Measurements from ENCODE around the gene CHDH. TPM values are rescaled to one million over a fixed set of nuclear protein-coding genes. Genes with fewer than 3 reads are reported as not detected.
A peak's percentile ranks its signal among the peaks of the same experiment; 100 is the strongest.

The CHDH gene
- total and polyA plus RNA-seq, 2 donors (not counting 3 experiments of a cell fraction or from before 2014, with no cell fraction given): 0.04 to 0.06 TPM

DNA sequence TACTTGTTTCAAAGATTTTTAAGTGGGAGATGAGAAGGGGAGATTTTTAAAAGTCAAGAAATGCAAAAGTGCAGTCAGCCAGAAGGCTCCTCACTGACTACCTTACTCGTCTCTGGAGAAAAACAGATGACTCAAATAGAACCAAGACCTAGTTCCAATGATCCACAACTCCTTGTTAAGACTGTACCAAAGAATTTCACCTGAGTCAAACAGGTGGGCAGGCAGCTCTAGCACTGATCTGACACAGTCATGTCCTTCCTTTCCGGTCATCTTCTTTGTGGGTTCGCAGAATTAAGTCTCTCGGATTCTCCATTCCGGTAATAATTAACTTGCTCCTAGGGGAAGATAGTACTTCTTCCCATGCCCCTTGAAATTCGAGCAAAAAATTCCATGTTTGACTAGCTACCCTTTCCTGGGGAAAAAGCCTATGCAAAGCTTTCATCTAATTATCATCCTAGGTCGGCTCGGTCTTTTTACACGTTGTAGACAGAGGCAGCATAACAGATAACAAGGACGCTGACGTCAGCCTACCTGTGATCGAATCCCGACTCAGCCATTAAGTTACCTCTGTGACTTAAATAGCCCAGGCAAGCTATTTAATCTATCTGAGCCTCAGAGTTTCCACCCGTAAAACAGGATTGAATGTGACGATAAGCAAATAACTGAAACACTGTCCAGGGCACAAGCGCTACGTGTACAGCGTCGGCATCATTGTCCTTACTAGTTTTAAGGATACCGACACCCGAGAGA, 44.7 kb upstream of the CHDH start:
- peak overlapping the region; percentile 90 to 96 (median 91) for H3K4me3 ChIP-seq (replicated peaks in 1 of 3; ENCODE audit: insufficient read depth in 1 of 3, low read depth in 1 of 3, low read length in 3 of 3)
- H3K9me3 ChIP-seq (replicated peaks; ENCODE audit: control insufficient read depth, insufficient read depth, low read length): no peaks in the 10 kb centered on the region
- peak; percentile 53 for DNase-seq (ENCODE audit: low read depth, low spot score)
- POLR2A ChIA-PET: interaction anchor here (1.2 kb wide), 1 partner anchor 10 kb away, joined by 3 read pairs; no protein-coding TSS in a partner anchor
- peak; percentile 78 for FAIRE-seq
- CTCF ChIA-PET: interaction anchor here (1.0 to 2.3 kb wide), 3 partner anchors 8 to 61 kb away, joined by 3 to 9 read pairs (median 4); no protein-coding TSS in a partner anchor
- H3K27me3 ChIP-seq (ENCODE audit: control insufficient read depth in 2 of 2, insufficient read depth in 2 of 2, low read length in 2 of 2): peaks cover 2 to 5% of the 10 kb centered on the region in 2 experiments
- no peaks in the 10 kb centered on the region for H3K9me1 ChIP-seq (replicated peaks; ENCODE audit: control insufficient read depth, extremely low read depth, insufficient read depth, low read length)
- H3K79me2 ChIP-seq (ENCODE audit: control insufficient read depth, insufficient read depth, low read length): peaks cover 27% of the 10 kb centered on the region
- H3K4me2 ChIP-seq (ENCODE audit: insufficient read depth, low read length): peak overlapping the region; percentile 98
- peaks cover 2 to 3% of the 10 kb centered on the region in 2 experiments for H3K36me3 ChIP-seq (ENCODE audit: control insufficient read depth in 2 of 2, extremely low read depth in 1 of 2, insufficient read depth in 2 of 2, low read length in 2 of 2)
- no peak for TF ChIP-seq MYC (IDR thresholded peaks at IDR 0.05; ENCODE audit: low read depth, low read length)
- no peak for TF ChIP-seq POLR2A (IDR thresholded peaks at IDR 0.05; ENCODE audit: low read depth, low read length)
- no peak for TF ChIP-seq FOS (IDR thresholded peaks at IDR 0.05; ENCODE audit: borderline replicate concordance, insufficient read depth, low read length)
- no peak for TF ChIP-seq POLR2AphosphoS5 (IDR thresholded peaks at IDR 0.05; ENCODE audit: insufficient read depth, low read depth, low read length)
- TF ChIP-seq EZH2 (IDR thresholded peaks at IDR 0.05; ENCODE audit: borderline replicate concordance, low read depth, low read length, severe bottlenecking): no peak
- TF ChIP-seq, protein P1, sequence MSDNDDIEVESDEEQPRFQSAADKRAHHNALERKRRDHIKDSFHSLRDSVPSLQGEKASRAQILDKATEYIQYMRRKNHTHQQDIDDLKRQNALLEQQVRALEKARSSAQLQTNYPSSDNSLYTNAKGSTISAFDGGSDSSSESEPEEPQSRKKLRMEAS (IDR thresholded peaks at IDR 0.05; ENCODE audit: insufficient read depth, insufficient read length): no peak
- no peak for TF ChIP-seq GATA2 (IDR thresholded peaks at IDR 0.05; ENCODE audit: insufficient read depth, insufficient read length, low read depth, low read length)
- TF ChIP-seq, protein P2, sequence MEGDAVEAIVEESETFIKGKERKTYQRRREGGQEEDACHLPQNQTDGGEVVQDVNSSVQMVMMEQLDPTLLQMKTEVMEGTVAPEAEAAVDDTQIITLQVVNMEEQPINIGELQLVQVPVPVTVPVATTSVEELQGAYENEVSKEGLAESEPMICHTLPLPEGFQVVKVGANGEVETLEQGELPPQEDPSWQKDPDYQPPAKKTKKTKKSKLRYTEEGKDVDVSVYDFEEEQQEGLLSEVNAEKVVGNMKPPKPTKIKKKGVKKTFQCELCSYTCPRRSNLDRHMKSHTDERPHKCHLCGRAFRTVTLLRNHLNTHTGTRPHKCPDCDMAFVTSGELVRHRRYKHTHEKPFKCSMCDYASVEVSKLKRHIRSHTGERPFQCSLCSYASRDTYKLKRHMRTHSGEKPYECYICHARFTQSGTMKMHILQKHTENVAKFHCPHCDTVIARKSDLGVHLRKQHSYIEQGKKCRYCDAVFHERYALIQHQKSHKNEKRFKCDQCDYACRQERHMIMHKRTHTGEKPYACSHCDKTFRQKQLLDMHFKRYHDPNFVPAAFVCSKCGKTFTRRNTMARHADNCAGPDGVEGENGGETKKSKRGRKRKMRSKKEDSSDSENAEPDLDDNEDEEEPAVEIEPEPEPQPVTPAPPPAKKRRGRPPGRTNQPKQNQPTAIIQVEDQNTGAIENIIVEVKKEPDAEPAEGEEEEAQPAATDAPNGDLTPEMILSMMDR (IDR thresholded peaks at IDR 0.05; ENCODE audit: extremely low read depth in 1 of 2, insufficient read depth in 1 of 2, low read depth in 1 of 2, low read length in 2 of 2): no peak
- no peak for TF ChIP-seq JUN (IDR thresholded peaks at IDR 0.05; ENCODE audit: borderline replicate concordance, insufficient read depth, insufficient read length, low read depth)
- peak overlapping the region; percentile 80 for H3K27ac ChIP-seq (ENCODE audit: insufficient read depth, low read depth, low read length)
- H2AFZ ChIP-seq (ENCODE audit: low read depth, low read length): peak overlapping the region; percentile 65
- dilution Hi-C loops (cut with MboI; ENCODE audit: extremely low pct_ligation_motif_present, low sequenced_read_pairs): no loop called here
- intact Hi-C loops (cut with micrococcal nuclease): loop anchor here (1.0 to 2.0 kb wide), 2 partner anchors 9 to 544 kb away; partner anchors contain the start of genes ACTR8 and DCP1A
- peaks cover 13% of the 10 kb centered on the region for H3K4me1 ChIP-seq (ENCODE audit: control insufficient read depth, extremely low read depth, insufficient read depth, low read length)
- H3K9ac ChIP-seq (replicated peaks; ENCODE audit: extremely low read depth, insufficient read depth, low read length): peak overlapping the region; percentile 87
- peaks cover 2% of the 10 kb centered on the region for H4K20me1 ChIP-seq (replicated peaks; ENCODE audit: control insufficient read depth, extremely low read depth, insufficient read depth, low read length)
- no TSS peak for BruUV-seq (replicated peaks)
